K562 (cell line): Measurements from ENCODE around the gene NDUFB10. TPM values are rescaled to one million over a fixed set of nuclear protein-coding genes. Genes with fewer than 3 reads are reported as not detected.

ENCODE experiments used
- ARNT ChIP-seq, 2 experiments: fragments of 450-650 bp; IDR thresholded peaks; 2 replicates each; pipeline ENCODE4 v1.6.1; 2016; ENCODE audit warnings: mild to moderate bottlenecking in 1 of 2
- GATA2 ChIP-seq: sonication (generic); formaldehyde crosslinking; IDR thresholded peaks from 2 replicates; pipeline ENCODE4 v1.4.0; 2020; ENCODE audit warnings: mild to moderate bottlenecking, missing genetic modification reagents
- MEF2A ChIP-seq: IDR thresholded peaks from 2 replicates; pipeline ENCODE4 v1.6.1; 2011; ENCODE audit warnings: low read depth, mild to moderate bottlenecking, low read length, moderate library complexity; ENCODE audit not compliant: control insufficient read depth
- NFRKB ChIP-seq: fragments of 450-650 bp; IDR thresholded peaks from 2 replicates; pipeline ENCODE4 v1.6.1; 2016; ENCODE audit warnings: low read depth
- NR2F6 ChIP-seq: fragments of 450-650 bp; formaldehyde crosslinking; IDR thresholded peaks from 2 replicates; pipeline ENCODE4 v1.4.0; 2020; ENCODE audit warnings: mild to moderate bottlenecking
- SIX5 ChIP-seq, 2 experiments: IDR thresholded peaks; 2 replicates each; pipeline ENCODE4 v1.6.1; 2011; ENCODE audit warnings: low read length in 2 of 2, borderline replicate concordance in 1 of 2, low read depth in 1 of 2, mild to moderate bottlenecking in 1 of 2, moderate library complexity in 1 of 2; ENCODE audit not compliant: insufficient read depth in 1 of 2
- SRF ChIP-seq, 2 experiments: fragments of 250-450, 450-650 bp in 1 of 2; sonication (Bioruptor Pico) in 1 of 2; sonication (generic) in 1 of 2; formaldehyde crosslinking; IDR thresholded peaks; 2 replicates each; pipeline versions ENCODE4 v1.5.0 to v1.5.1; 2020 to 2022; ENCODE audit warnings: mild to moderate bottlenecking in 1 of 2, missing genetic modification reagents in 1 of 2
- SRSF9 ChIP-seq: fragments of 200-400 bp; formaldehyde crosslinking; IDR thresholded peaks from 2 replicates; pipeline ENCODE4 v1.6.1; 2017; ENCODE audit warnings: low read depth, low read length, borderline replicate concordance
- TAL1 ChIP-seq: fragments of 450-650 bp; IDR thresholded peaks from 2 replicates; pipeline ENCODE4 v1.6.1; 2016; ENCODE audit warnings: mild to moderate bottlenecking
- ZBED1 ChIP-seq: IDR thresholded peaks from 2 replicates; pipeline ENCODE4 v1.6.1; 2014
- ZNF184 ChIP-seq: sonication (generic); formaldehyde crosslinking; IDR thresholded peaks from 2 replicates; pipeline ENCODE4 v1.5.0; 2020; ENCODE audit warnings: missing genetic modification reagents
- ZNF551 ChIP-seq: fragments of 250-450 bp; sonication (Bioruptor Pico); IDR thresholded peaks from 2 replicates; pipeline ENCODE4 v1.5.0; 2021; ENCODE audit warnings: mild to moderate bottlenecking, moderate library complexity
- ZNF584 ChIP-seq: fragments of 200-800 bp; sonication (Bioruptor generic); IDR thresholded peaks from 2 replicates; pipeline ENCODE4 v1.6.1; 2016; ENCODE audit warnings: low read depth, mild to moderate bottlenecking, missing genetic modification characterization, missing compliant biosample characterization
- ZNF668 ChIP-seq: fragments of 250-450 bp; sonication (Bioruptor Pico); IDR thresholded peaks from 2 replicates; pipeline ENCODE4 v1.8.0; 2022; ENCODE audit warnings: mild to moderate bottlenecking, inconsistent platforms
- ZNF780A ChIP-seq: fragments of 250-450 bp; sonication (Bioruptor Pico); IDR thresholded peaks from 2 replicates; pipeline ENCODE4 v1.5.0; 2021; ENCODE audit warnings: mild to moderate bottlenecking
- polyA plus RNA-seq, 8 experiments: library from polyadenylated mRNA; depleted of rRNA in 4 of 8; stranded (reverse) in 5 of 8; unstranded in 3 of 8; fragments of >200 nt; fragmentation: Nextera tagmentation in 2 of 8; fragmentation: Illumina TruSeq in 1 of 8; extraction: Ambion mirVana in 2 of 8; extraction: Trizol in 1 of 8; gene quantifications; 2 replicates each; pipeline versions ENCODE4 v1.2.1 to v1.2.3, GENCODE V29; 2011 to 2014; ENCODE audit warnings: inconsistent platforms in 1 of 8, missing spikeins in 1 of 8
- total RNA-seq, 7 experiments: library from RNA; depleted of rRNA in 6 of 7; stranded (reverse); fragments of >200 nt in 6 of 7; fragmentation: Illumina TruSeq in 2 of 7; extraction: Trizol in 2 of 7; gene quantifications; 2 replicates each; pipeline versions ENCODE4 v1.2.1 to v1.2.3, GENCODE V29; 2011 to 2021; ENCODE audit warnings: low replicate concordance in 1 of 7
- TF ChIP-seq, protein P1 (sequence below): sonication (generic); formaldehyde crosslinking; IDR thresholded peaks from 2 replicates; pipeline ENCODE4 v1.8.0; 2022; ENCODE audit warnings: mild to moderate bottlenecking, missing genetic modification reagents
- TF ChIP-seq, protein P2 (sequence below): fragments of 200-800 bp; sonication (Bioruptor generic); IDR thresholded peaks from 2 replicates; pipeline ENCODE4 v1.6.1; 2016; ENCODE audit warnings: missing genetic modification characterization, missing compliant biosample characterization

The NDUFB10 gene
- total and polyA plus RNA-seq, 9 of the 15 experiments (the other 6 are each of a cell fraction or from before 2014, with no cell fraction given): 69.3 to 527 (median 161) TPM

DNA sequence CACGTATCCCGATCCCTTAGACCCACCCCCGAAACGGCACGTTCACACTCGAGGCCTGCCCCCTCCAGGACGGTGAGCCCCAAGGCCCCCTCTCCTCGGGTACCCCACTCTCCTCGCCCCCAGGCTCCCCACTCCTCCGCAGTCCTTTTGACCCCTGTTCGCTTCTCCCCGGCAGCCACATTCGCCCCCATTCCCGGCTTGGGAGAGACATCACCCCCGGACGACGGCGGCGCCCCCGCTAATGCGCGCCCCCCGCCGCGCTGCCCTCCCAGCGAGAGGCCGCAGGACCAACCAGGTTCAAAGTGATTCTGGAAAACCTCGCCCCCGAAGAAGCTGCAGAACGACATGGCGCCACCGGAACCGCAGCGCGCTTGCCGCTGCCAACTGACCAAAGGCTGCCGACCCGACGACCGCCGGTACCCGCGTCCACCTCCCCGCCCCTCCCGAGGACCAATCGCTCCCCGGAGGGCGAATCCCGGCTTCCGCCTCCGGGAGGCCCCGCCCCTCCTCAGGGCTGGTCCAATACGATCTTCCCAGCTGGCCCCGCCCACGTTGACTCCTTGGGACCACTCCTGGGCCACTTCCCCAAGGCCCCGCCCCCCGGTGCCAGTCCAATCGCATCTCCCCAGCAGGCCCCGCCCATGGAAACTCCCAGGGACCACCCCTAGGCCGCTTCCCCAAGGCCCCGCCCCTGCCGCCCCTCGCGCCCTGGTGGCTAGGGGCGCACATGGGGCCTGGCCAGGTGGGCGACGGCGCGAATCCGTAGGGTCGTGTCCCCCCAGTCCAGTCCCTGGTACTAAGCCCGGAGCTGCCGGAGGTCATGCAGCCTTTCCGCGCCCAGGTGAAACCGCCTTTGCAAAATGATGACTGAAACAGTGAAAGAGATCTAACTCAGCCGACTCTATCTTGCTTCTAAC is 16.3 kb upstream of the NDUFB10 start, which contains the start of gene MSRB1 (continued):
- no peak for TF ChIP-seq SIX5 (IDR thresholded peaks at IDR 0.05; ENCODE audit: borderline replicate concordance in 1 of 2, insufficient read depth in 1 of 2, low read depth in 1 of 2, low read length in 2 of 2)
- TF ChIP-seq ZNF551 (CRISPR knock-in tag): no peak
- TF ChIP-seq ZNF668 (CRISPR knock-in tag): no peak
- TF ChIP-seq ZNF780A: no peak
- TF ChIP-seq, protein P1, sequence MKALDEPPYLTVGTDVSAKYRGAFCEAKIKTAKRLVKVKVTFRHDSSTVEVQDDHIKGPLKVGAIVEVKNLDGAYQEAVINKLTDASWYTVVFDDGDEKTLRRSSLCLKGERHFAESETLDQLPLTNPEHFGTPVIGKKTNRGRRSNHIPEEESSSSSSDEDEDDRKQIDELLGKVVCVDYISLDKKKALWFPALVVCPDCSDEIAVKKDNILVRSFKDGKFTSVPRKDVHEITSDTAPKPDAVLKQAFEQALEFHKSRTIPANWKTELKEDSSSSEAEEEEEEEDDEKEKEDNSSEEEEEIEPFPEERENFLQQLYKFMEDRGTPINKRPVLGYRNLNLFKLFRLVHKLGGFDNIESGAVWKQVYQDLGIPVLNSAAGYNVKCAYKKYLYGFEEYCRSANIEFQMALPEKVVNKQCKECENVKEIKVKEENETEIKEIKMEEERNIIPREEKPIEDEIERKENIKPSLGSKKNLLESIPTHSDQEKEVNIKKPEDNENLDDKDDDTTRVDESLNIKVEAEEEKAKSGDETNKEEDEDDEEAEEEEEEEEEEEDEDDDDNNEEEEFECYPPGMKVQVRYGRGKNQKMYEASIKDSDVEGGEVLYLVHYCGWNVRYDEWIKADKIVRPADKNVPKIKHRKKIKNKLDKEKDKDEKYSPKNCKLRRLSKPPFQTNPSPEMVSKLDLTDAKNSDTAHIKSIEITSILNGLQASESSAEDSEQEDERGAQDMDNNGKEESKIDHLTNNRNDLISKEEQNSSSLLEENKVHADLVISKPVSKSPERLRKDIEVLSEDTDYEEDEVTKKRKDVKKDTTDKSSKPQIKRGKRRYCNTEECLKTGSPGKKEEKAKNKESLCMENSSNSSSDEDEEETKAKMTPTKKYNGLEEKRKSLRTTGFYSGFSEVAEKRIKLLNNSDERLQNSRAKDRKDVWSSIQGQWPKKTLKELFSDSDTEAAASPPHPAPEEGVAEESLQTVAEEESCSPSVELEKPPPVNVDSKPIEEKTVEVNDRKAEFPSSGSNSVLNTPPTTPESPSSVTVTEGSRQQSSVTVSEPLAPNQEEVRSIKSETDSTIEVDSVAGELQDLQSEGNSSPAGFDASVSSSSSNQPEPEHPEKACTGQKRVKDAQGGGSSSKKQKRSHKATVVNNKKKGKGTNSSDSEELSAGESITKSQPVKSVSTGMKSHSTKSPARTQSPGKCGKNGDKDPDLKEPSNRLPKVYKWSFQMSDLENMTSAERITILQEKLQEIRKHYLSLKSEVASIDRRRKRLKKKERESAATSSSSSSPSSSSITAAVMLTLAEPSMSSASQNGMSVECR: no peak
- TF ChIP-seq ARNT (IDR thresholded peaks at IDR 0.05): no peak
- 0 out of 2 replicates have a peak, but pooled peaks have one; percentile 47 for TF ChIP-seq ZBED1
- no peak; the same call in 1 of the 2 replicates for TF ChIP-seq NFRKB
- no peak for TF ChIP-seq TAL1
- TF ChIP-seq ZNF184 (CRISPR knock-in tag): no peak
- TF ChIP-seq SRSF9: no peak
- TF ChIP-seq GATA2 (CRISPR knock-in tag): no peak
- TF ChIP-seq MEF2A: no peak
- TF ChIP-seq NR2F6 (CRISPR knock-in tag): no peak
- no peak for TF ChIP-seq ZNF584
- 0 out of 4 replicates have a peak, but pooled peaks of 1 of the 2 experiments have one; percentile 49 for TF ChIP-seq SRF (CRISPR knock-in tag; IDR thresholded peaks at IDR 0.05)
- TF ChIP-seq, protein P2, sequence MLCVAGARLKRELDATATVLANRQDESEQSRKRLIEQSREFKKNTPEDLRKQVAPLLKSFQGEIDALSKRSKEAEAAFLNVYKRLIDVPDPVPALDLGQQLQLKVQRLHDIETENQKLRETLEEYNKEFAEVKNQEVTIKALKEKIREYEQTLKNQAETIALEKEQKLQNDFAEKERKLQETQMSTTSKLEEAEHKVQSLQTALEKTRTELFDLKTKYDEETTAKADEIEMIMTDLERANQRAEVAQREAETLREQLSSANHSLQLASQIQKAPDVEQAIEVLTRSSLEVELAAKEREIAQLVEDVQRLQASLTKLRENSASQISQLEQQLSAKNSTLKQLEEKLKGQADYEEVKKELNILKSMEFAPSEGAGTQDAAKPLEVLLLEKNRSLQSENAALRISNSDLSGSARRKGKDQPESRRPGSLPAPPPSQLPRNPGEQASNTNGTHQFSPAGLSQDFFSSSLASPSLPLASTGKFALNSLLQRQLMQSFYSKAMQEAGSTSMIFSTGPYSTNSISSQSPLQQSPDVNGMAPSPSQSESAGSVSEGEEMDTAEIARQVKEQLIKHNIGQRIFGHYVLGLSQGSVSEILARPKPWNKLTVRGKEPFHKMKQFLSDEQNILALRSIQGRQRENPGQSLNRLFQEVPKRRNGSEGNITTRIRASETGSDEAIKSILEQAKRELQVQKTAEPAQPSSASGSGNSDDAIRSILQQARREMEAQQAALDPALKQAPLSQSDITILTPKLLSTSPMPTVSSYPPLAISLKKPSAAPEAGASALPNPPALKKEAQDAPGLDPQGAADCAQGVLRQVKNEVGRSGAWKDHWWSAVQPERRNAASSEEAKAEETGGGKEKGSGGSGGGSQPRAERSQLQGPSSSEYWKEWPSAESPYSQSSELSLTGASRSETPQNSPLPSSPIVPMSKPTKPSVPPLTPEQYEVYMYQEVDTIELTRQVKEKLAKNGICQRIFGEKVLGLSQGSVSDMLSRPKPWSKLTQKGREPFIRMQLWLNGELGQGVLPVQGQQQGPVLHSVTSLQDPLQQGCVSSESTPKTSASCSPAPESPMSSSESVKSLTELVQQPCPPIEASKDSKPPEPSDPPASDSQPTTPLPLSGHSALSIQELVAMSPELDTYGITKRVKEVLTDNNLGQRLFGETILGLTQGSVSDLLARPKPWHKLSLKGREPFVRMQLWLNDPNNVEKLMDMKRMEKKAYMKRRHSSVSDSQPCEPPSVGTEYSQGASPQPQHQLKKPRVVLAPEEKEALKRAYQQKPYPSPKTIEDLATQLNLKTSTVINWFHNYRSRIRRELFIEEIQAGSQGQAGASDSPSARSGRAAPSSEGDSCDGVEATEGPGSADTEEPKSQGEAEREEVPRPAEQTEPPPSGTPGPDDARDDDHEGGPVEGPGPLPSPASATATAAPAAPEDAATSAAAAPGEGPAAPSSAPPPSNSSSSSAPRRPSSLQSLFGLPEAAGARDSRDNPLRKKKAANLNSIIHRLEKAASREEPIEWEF: no peak
